Measurements from ENCODE around the gene FAU. TPM values are rescaled to one million over a fixed set of nuclear protein-coding genes. Genes with fewer than 3 reads are reported as not detected.
A peak's percentile ranks its signal among the peaks of the same experiment; 100 is the strongest.

FAU gene
- total and polyA plus RNA-seq, 9 of the 15 experiments (the other 6 are each of a cell fraction or from before 2014, with no cell fraction given), result 433 to 1,827 (median 942) TPM

GRCh38 chr11:65095974-65096806, 25.7 kb downstream of the FAU start, which contains the start of gene VPS51 (continued):
- TF ChIP-seq SFPQ (IDR thresholded peaks at IDR 0.05; ENCODE audit: low read depth, low read length) (no peak), ZKSCAN1 (IDR thresholded peaks at IDR 0.05; ENCODE audit: low read depth, low read length) (peak; percentile 98), CCAR2 (IDR thresholded peaks at IDR 0.05; ENCODE audit: low read depth, low read length) (peak; percentile 89; the same call in 1 of the 2 replicates), SMAD1 (IDR thresholded peaks at IDR 0.05; ENCODE audit: low read depth, low read length, partially characterized antibody) (peak; percentile 48), TCF7 (IDR thresholded peaks at IDR 0.05; ENCODE audit: borderline replicate concordance) (peak; percentile 79; the same call in 1 of the 2 replicates), MCM2 (IDR thresholded peaks at IDR 0.05; ENCODE audit: low read depth) (no peak), POLR2G (IDR thresholded peaks at IDR 0.05; ENCODE audit: low read depth, low read length) (peak; percentile 94), NFATC3 (IDR thresholded peaks at IDR 0.05) (peak; percentile 83; the same call in 1 of the 2 replicates), ATF7 (IDR thresholded peaks at IDR 0.05) (peak; percentile 82; the same call in 1 of the 2 replicates), SPI1 (IDR thresholded peaks at IDR 0.05; ENCODE audit: borderline replicate concordance, low read depth, low read length) (0 out of 2 replicates have a peak, but pooled peaks have one; percentile 9), NCOA6 (IDR thresholded peaks at IDR 0.05) (0 out of 2 replicates have a peak, but pooled peaks have one; percentile 61), SMAD4 (CRISPR knock-in tag; conservative IDR thresholded peaks at IDR 0.05) (peak; percentile 79), HMGN3 (IDR thresholded peaks at IDR 0.05; ENCODE audit: borderline replicate concordance, extremely low read depth, insufficient read length, low read depth, low read length) (peak; percentile 71), ZMIZ1 (IDR thresholded peaks at IDR 0.05; ENCODE audit: low read depth in 2 of 2, low read length in 2 of 2) (peak in 1 of 2 experiments; percentile 84; a peak in 2 of 4 replicates), CGGBP1 (CRISPR knock-in tag; IDR thresholded peaks at IDR 0.05) (peak; percentile 94), ZFX (CRISPR knock-in tag; IDR thresholded peaks at IDR 0.05) (peak; percentile 90), FIP1L1 (IDR thresholded peaks at IDR 0.05; ENCODE audit: low read depth, low read length, poor library complexity, severe bottlenecking) (peak; percentile 76), GTF3C2 (IDR thresholded peaks at IDR 0.05; ENCODE audit: borderline replicate concordance, extremely low read depth, insufficient read length) (no peak)
